HG02623 (cell line): ENCODE measurements around the gene MYORG.

Experiments used
- ATAC-seq: cut with Tn5 transposase; IDR thresholded peaks from one replicate; pipeline ENCODE4 v1.9.1; 2021; ENCODE audit warnings: moderate library complexity; ENCODE audit not compliant: unreplicated experiment

Gene MYORG

GRCh38 chr9:34376596-34377403 lies at the start of gene MYORG:
MYORG (minus strand) TSS chr9:34376898; CDS start chr9:34372943, 3,955 bp downstream.
- peak; percentile 84 for ATAC-seq

- no peak for ATAC-seq
Observed at GRCh38 chr9:34419716-34420504, 43.2 kb upstream of the MYORG start.

- no peak for ATAC-seq
Observed at GRCh38 chr9:34417734-34418133, 41.0 kb upstream of the MYORG start.

GRCh38 chr9:34413231-34413852 lies 36.6 kb upstream of the MYORG start:
- no peak for ATAC-seq

GRCh38 chr9:34412336-34412735 lies 35.6 kb upstream of the MYORG start:
- ATAC-seq = no peak

- no peak for ATAC-seq
Observed at GRCh38 chr9:34409154-34409553, 32.5 kb upstream of the MYORG start.

GRCh38 chr9:34408173-34408572 lies 31.5 kb upstream of the MYORG start:
- no peak for ATAC-seq

GRCh38 chr9:34406219-34406618 lies 29.5 kb upstream of the MYORG start:
- ATAC-seq = no peak

GRCh38 chr9:34405719-34406118 lies 29.0 kb upstream of the MYORG start:
- no peak for ATAC-seq

- ATAC-seq = no peak
Observed at GRCh38 chr9:34403554-34404380, 27.1 kb upstream of the MYORG start.

GRCh38 chr9:34400686-34401602 lies 24.2 kb upstream of the MYORG start:
- no peak for ATAC-seq

GRCh38 chr9:34400275-34400674 lies 23.6 kb upstream of the MYORG start:
- ATAC-seq = no peak

- ATAC-seq = no peak
Observed at GRCh38 chr9:34399729-34400128, 23.0 kb upstream of the MYORG start.

GRCh38 chr9:34398875-34399274 lies 22.2 kb upstream of the MYORG start:
- no peak for ATAC-seq

GRCh38 chr9:34396276-34397214 lies 19.8 kb upstream of the MYORG start:
- no peak for ATAC-seq

- no peak for ATAC-seq
Observed at GRCh38 chr9:34392511-34392910, 15.8 kb upstream of the MYORG start.

- ATAC-seq = no peak
Observed at GRCh38 chr9:34387239-34387638, 10.5 kb upstream of the MYORG start.

GRCh38 chr9:34386656-34387055 lies 10.0 kb upstream of the MYORG start:
- no peak for ATAC-seq
